Coronary artery (tissue), 2 donors: ENCODE results near the gene REPIN1.
A peak's percentile ranks its signal among the peaks of the same experiment; 100 is the strongest.

Experiments used
- DNase-seq: peaks from one replicate; pipeline ENCODE4 v3.0.0-alpha.2; 2017; ENCODE audit warnings: low spot score
- H3K27ac ChIP-seq, 2 donors: fragments of 200-600 bp; sonication (generic); one replicate each; pipeline ENCODE4 v1.5.1; 2016 to 2019
- H3K4me3 ChIP-seq: fragments of 200-600 bp; sonication (generic); 2 replicates; pipeline ENCODE4 v1.5.1; 2016; ENCODE audit warnings: mild to moderate bottlenecking, moderate library complexity
- TF ChIP-seq, protein P1 (sequence below): fragments of 200-600 bp; sonication (generic); IDR thresholded peaks from one replicate; pipeline ENCODE4 v1.5.1; 2019; ENCODE audit warnings: antibody characterized with exemption

Gene REPIN1

GRCh38 chr7:150332852-150333635, 35.6 kb upstream of the REPIN1 start:
- TF ChIP-seq, protein P1, sequence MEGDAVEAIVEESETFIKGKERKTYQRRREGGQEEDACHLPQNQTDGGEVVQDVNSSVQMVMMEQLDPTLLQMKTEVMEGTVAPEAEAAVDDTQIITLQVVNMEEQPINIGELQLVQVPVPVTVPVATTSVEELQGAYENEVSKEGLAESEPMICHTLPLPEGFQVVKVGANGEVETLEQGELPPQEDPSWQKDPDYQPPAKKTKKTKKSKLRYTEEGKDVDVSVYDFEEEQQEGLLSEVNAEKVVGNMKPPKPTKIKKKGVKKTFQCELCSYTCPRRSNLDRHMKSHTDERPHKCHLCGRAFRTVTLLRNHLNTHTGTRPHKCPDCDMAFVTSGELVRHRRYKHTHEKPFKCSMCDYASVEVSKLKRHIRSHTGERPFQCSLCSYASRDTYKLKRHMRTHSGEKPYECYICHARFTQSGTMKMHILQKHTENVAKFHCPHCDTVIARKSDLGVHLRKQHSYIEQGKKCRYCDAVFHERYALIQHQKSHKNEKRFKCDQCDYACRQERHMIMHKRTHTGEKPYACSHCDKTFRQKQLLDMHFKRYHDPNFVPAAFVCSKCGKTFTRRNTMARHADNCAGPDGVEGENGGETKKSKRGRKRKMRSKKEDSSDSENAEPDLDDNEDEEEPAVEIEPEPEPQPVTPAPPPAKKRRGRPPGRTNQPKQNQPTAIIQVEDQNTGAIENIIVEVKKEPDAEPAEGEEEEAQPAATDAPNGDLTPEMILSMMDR = no peak
- DNase-seq = no peak
- Histone ChIP-seq H3K4me3 (no peak overlapping the region), H3K27ac (no peak overlapping the region)

DNA sequence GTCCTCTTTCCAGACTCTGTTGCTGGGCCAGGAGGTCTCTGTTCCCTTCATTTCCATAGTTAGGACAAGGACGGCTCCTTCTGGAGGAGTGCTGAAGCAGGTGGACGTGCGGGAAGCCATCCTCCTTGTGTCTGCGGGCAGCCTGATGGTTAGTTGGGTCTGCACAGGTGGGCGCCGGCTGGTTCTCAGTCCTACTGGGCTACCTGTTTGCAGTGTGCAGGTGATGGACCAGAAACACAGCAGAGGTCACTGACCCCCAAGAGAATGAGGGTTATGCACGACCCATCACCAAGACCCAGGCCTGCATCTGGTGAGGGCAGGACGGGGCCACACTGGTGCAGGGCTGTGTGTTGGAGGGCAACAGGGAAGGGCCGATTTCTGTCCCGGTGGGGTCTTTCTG, 35.0 kb upstream of the REPIN1 start:
- Histone ChIP-seq H3K4me3 (no peak overlapping the region), H3K27ac (no peak overlapping the region)
- TF ChIP-seq, protein P1 = no peak
- DNase-seq = no peak

DNA sequence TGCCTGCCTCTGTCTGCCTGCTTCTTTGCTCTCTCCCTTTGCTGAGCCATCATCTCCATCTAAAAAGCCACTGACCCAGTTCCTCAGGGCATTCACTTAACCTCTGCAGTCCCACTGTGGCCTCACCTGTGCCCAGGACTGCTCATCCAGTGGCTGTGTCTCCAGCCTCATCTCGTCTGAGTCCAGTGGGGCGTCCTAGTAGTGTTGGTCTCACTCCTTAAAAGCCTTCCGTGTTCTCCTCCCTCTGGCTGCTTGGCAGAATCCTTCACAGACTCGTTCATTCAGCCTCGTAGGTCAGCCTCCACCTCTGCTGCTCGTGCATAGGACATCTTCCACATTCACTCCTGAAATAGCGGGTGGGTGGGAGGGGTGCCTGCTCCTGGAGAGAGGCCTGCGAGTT, 34.5 kb upstream of the REPIN1 start:
- TF ChIP-seq, protein P1 = no peak
- no peak overlapping the region for H3K4me3 ChIP-seq
- H3K27ac ChIP-seq = no peak overlapping the region
- no peak for DNase-seq

- no peak for DNase-seq
- Histone ChIP-seq H3K27ac (peak overlapping the region in 1 of 2 donors; percentile 33), H3K4me3 (no peak overlapping the region)
- TF ChIP-seq, protein P1 = no peak
Measured at GRCh38 chr7:150335108-150335773, 33.4 kb upstream of the REPIN1 start.

DNA sequence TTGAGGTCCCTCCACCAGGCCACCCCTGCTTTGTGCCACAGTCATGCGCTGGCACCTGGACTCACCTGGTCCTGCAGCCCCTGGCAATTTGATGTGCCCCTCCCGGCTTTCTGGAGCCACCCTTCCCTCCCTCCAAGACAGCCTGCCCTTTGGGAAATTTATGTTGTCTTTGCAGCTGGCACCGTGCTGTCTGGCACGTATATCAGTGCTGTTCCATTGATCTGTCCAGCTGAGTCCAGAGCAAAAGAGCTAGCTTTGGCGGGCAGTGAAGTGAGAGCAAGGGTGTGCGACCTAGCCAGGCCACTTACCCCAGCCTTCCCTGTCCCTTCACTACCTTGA, 32.9 kb upstream of the REPIN1 start:
- TF ChIP-seq, protein P1 = no peak
- Histone ChIP-seq H3K27ac (peak overlapping the region in 1 of 2 donors; percentile 33), H3K4me3 (no peak overlapping the region)
- DNase-seq = no peak

- no peak overlapping the region for H3K4me3 ChIP-seq
- TF ChIP-seq, protein P1 = no peak
- no peak for DNase-seq
- H3K27ac ChIP-seq = no peak overlapping the region
Measured at GRCh38 chr7:150336746-150337145, 31.9 kb upstream of the REPIN1 start.

DNA sequence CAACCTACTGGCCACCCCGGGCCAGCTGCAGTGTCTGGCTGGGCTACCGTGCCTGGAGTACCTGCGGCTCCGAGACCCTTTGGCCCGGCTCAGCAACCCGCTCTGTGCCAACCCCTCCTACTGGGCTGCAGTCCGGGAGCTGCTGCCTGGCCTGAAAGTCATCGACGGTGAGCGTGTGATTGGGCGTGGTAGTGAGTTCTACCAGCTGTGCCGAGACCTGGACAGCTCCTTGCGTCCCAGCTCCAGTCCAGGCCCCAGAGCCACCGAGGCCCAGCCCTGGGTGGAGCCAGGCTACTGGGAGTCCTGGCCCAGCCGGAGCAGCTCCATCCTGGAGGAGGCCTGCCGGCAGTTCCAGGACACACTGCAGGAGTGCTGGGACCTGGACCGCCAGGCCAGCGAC, 31.4 kb upstream of the REPIN1 start:
- no peak overlapping the region for H3K4me3 ChIP-seq
- no peak for DNase-seq
- no peak overlapping the region for H3K27ac ChIP-seq
- TF ChIP-seq, protein P1 = no peak
